ENCODE data around the gene RNLS.

DNA sequence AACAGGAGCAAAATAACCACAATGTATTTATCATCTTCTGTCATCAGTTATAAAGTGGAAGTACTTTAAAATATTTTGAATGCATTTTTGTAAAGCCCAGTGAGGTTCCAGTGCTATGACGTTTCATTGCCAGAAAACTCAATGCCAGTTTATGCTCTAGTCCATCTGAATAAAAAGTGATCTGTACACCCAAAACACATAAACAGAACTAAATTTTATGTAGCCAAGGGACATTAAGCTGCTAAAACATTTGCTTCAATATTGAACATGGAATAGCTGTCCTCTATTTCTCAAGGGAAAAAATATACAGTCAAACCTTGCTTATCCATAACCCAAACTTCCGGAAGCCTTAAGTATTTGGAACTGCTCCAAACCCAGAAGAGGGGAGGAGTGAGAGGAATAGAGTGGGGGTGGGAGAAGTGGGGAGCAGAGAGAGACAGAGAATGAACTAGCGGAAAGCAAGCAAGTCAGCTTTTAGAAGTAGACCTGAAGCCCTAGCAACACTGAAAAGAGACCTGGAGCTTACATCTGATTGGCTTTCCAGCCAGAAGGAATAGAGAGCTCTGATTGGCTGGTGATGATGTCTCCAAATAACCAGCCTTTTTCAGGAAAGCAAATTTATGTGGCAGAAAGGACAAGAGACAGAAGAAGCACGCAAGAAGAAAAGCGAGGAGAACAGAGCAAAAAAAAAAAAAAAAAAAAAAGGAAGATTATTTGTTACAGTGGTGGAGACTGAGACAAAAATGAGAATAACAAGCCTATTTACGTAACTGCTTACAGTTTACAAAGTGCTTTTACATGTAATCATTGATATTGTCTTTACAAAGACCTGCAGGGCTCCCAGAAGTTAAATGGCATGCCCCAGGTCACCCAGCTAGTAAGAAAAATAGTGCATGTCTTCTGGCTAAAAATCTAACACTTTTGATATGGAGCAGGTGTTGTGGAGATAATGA lies 196.0 kb downstream of the RNLS start:
- TF ChIP-seq, protein P1, sequence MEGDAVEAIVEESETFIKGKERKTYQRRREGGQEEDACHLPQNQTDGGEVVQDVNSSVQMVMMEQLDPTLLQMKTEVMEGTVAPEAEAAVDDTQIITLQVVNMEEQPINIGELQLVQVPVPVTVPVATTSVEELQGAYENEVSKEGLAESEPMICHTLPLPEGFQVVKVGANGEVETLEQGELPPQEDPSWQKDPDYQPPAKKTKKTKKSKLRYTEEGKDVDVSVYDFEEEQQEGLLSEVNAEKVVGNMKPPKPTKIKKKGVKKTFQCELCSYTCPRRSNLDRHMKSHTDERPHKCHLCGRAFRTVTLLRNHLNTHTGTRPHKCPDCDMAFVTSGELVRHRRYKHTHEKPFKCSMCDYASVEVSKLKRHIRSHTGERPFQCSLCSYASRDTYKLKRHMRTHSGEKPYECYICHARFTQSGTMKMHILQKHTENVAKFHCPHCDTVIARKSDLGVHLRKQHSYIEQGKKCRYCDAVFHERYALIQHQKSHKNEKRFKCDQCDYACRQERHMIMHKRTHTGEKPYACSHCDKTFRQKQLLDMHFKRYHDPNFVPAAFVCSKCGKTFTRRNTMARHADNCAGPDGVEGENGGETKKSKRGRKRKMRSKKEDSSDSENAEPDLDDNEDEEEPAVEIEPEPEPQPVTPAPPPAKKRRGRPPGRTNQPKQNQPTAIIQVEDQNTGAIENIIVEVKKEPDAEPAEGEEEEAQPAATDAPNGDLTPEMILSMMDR (IDR thresholded peaks at IDR 0.05), result no peak
- no peak for TF ChIP-seq POLR2AphosphoS5 (IDR thresholded peaks at IDR 0.05)
- no peak for TF ChIP-seq POLR2A (IDR thresholded peaks at IDR 0.05)
